ENCODE data around the gene RXFP4.

RXFP4 gene

DNA sequence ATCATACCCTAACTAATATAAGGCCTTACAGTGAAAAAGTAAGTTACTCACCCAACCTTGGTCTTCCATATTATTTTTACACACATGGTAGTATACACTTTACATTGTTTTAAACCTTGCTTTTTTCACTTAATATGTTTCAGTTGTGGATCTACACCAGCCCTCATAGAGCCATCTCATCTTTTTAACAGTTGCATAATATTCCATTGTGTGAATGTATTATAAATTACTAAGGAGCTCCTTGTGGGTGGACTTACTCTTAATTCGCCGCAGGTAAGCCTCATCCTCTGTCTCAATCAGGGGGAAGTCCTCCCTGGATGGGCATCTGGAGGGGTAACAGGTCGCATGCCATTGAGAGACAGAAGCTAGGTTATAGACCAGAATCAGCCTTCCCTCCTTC is 13.2 kb downstream of the RXFP4 start:
- FAIRE-seq (no peak), DNase-seq (ENCODE audit: insufficient read length, low spot score) (no peak)

- no peak for FAIRE-seq
- DNase-seq (ENCODE audit: insufficient read length, low spot score), result no peak
Observed at GRCh38 chr1:155957411-155957915, 16.0 kb downstream of the RXFP4 start.

DNA sequence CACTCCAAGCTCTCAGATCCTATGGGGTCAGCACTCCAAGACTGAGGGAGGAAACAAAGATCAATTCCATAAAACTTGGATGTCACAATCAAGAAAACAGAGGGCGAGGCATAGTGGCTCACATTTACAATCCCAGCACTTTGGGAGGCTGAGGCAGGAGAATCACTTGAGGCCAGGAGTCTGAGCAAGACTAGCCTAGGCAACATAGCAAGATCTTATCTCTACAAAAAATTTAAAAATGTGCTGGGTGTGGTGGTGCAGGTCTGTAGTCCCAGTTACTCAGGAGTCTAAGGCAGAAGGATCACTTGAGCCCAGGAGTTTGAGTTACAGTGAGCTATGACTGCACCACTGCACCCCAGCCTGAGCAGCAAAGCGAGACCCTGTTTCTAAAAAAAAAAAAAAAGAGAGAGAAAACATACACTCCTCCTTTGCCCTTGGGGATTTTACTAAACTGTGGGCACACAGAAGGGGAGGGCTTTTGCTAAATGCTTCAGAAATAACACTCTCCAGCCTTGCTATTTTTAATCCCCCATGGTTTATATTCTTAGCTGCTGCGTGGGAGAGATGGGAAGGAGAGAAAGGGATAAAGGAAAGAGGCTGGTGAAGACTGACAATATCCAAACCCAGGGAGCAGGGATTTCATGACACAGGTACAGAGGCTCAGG is 18.8 kb downstream of the RXFP4 start:
- no peak for DNase-seq (ENCODE audit: insufficient read length, low spot score)
- no peak for FAIRE-seq

DNA sequence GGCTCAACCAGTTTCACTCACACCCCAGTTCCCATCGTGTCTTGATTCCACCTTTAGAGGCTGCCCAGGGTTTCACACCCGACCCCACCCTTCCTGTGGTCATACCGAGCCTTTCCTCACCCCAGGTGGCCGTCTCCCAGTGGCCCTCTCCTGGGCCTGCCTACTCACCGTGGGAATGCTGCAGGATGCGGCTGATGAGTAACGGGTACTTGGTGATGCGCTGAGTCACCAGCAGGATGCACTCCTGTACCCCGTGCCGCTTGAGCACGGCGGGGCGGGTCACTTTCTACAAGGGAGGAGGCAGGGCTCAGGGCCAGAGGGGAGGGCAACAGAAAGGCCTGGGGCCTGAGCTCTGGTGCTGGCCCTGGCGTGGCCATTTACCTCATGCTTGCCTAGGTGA is 20.5 kb downstream of the RXFP4 start:
- no peak for DNase-seq (ENCODE audit: insufficient read length, low spot score)

DNA sequence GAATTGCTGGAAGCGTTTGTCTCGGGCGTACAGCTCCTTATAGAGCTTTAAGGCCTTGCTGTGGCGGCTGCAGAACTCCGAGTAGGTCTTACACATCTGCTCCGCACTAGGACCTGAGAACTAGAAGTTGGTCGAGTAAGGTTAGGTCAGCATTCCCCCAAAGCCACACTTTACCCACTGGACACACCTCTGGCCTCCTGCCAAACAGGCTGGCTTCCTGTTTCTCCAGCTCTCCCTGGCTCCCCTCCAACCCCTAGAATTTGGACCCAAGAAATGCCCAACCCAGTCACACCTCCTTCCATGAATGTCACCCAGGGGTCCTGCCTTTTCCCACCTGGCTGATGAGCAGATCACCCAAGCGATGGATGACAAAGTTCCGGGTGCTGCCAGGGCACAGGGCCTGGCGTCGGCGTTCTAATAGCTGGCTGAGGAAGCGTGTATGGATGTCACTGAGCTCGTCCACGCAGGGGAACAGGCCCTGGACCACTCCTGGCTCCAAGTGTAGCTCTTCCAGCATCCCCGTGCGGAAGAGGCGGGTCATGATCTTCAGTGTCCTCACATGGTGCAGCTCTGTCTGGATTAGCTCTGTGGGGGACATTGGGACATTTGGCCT is 21.3 kb downstream of the RXFP4 start:
- no peak for FAIRE-seq
- no peak for DNase-seq (ENCODE audit: insufficient read length, low spot score)

More for the DNA sequence above, 20.5 kb downstream of the RXFP4 start:
- no peak for FAIRE-seq

- DNase-seq (ENCODE audit: insufficient read length, low spot score) (no peak), FAIRE-seq (no peak)
Observed at GRCh38 chr1:155964193-155964592, 22.8 kb downstream of the RXFP4 start.

- DNase-seq (ENCODE audit: insufficient read length, low spot score) (no peak), FAIRE-seq (no peak)
Observed at GRCh38 chr1:155966135-155966534, 24.7 kb downstream of the RXFP4 start.

DNA sequence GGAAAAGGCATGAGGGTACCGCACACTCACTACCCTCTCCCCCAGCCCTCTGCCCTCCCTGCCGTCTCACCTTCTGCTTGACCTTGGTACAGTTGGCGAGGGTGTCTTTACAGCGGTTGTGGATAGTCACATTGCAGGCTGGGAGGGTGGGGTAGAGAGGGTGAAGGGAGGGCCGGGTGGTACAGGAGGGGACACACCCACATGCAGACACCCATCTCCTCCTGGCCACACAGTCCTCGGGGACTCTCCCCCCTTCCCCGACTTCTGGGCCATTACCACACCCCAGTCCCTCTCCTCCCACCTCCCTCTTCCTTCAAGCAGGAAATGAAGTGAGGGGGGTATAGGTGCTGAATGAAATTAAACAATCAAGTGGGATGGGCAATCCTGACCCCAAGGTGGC is 25.3 kb downstream of the RXFP4 start:
- no peak for DNase-seq (ENCODE audit: insufficient read length, low spot score)
- no peak for FAIRE-seq

DNA sequence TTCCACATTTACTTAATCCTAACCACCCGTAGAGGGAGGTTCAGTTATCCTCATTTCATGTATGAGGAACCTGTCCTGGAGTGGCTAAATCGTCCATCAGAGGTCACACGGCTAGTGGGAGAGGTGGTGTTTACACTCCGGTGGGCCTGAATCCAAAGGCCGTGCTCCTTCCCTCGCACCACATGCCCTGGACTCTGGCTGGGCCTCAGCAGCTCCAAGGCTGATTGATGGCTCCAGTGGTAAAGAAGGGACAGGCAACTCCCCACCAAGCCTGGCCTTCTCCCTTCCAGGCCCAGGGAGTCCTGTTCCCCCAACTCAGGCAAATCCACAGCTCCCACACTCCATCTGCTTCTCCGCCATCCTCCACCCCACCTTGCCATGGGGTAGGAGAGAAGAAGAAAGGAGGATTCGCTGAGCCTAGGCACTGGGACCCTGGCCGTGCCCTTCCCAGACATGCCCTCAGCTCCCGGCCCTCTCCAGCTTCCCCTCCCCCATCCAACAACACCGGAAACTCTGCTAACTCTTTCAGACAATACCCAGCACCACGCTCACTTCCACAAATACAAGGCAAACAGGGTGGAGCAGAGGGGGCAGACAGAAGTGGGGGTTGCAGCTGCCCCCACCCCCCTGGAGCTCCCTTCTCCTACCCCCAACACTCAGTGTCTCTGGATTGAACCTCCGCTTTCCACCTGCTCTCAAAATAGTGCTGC is 26.1 kb downstream of the RXFP4 start:
- FAIRE-seq, result no peak
- DNase-seq (ENCODE audit: insufficient read length, low spot score), result no peak

- FAIRE-seq, result no peak
Observed at GRCh38 chr1:155968051-155968400, 26.6 kb downstream of the RXFP4 start.

DNA sequence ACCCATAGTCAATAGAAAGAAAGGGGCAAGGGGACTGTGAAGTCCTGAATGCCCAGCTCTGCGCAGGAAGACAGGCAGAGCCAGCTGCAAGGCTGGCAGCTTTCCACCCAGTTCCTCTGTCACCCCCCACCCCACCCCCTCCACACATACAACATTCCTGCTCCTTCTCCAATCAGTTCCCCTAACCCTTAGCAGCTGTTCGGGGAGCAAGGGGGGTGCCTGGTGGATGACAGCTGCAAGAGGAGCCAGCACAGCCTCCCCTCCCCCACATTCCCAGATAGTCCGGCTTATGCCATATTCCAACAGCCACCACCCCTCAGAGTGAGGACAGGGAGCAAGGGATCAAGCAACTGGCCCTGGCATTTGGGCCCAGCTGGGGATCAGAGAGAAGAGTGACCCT is 27.2 kb downstream of the RXFP4 start:
- no peak for DNase-seq (ENCODE audit: insufficient read length, low spot score)
- FAIRE-seq, result no peak

More at GRCh38 chr1:155968051-155968400, 26.6 kb downstream of the RXFP4 start:
- no peak for DNase-seq (ENCODE audit: insufficient read length, low spot score)

- no peak for FAIRE-seq
- no peak for DNase-seq (ENCODE audit: insufficient read length, low spot score)
Observed at GRCh38 chr1:155969377-155969791, 27.9 kb downstream of the RXFP4 start.

DNA sequence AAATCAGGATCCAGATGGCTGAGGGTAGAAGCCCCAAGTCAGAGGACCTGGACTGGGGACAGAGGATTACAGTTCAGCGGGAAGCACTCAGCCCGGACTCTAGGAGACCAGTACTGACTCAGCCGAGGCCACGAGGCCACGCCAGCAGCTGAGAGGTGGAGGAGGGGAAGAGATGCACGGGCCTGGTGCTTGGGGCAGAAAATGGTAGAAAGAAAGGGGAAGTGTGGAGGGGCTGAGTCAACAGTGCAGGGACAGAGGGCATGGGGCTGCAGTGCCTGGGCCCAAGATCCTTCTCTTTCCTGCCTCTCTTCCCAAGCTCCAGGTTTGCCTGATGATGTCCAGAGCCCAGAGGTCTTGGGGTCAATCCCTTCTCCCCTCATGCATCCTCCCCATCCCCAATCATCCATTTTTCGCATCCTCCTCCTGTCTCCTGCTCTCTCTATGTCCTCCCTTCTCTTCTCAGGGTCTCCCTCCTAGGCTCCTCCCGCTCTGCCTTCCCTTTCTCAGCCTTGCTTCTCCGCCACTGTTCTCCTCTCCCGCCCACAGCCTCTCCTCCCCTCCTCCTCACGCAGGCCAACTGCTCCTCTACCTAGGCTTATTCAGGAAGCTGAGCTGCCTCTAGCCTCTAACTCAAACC is 29.2 kb downstream of the RXFP4 start:
- DNase-seq (ENCODE audit: insufficient read length, low spot score) (no peak), FAIRE-seq (peak; percentile 86)

- no peak for FAIRE-seq
Observed at GRCh38 chr1:155971910-155972809, 30.7 kb downstream of the RXFP4 start.

GRCh38 chr1:155973723-155974122 is 32.3 kb downstream of the RXFP4 start:
- FAIRE-seq (no peak), DNase-seq (ENCODE audit: insufficient read length, low spot score) (no peak)

More at GRCh38 chr1:155971910-155972809, 30.7 kb downstream of the RXFP4 start:
- no peak for DNase-seq (ENCODE audit: insufficient read length, low spot score)

- DNase-seq (ENCODE audit: insufficient read length, low spot score) (no peak), FAIRE-seq (no peak)
Observed at GRCh38 chr1:155974208-155975115, 33.0 kb downstream of the RXFP4 start.

- FAIRE-seq (no peak), DNase-seq (ENCODE audit: insufficient read length, low spot score) (no peak)
Observed at GRCh38 chr1:155975375-155976061, 34.1 kb downstream of the RXFP4 start.

- DNase-seq (ENCODE audit: insufficient read length, low spot score) (no peak), FAIRE-seq (no peak)
Observed at GRCh38 chr1:155976062-155976912, 34.8 kb downstream of the RXFP4 start.
